HepG2 (cell line): ENCODE data around the gene OR10H1. TPM values are rescaled to one million over a fixed set of nuclear protein-coding genes. Genes with fewer than 3 reads are reported as not detected.

Experiments
- ATAC-seq: fragments of 200-7000 bp; cut with Tn5 transposase; 3 replicates; pipeline ENCODE4 v1.9.1; 2020; ENCODE audit warnings: mild to moderate bottlenecking, moderate library complexity
- BruUV-seq: library from RNA; stranded (reverse); fragments of 400-500 nt; replicated peaks from 2 replicates; lab custom pipeline; 2021; lab: Mats Ljungman, UMichigan
- CTCF ChIA-PET: fragments of 300-600 bp; formaldehyde crosslinking; extraction: SDS; loops from one replicate; lab custom pipeline; 2021; ENCODE audit warnings: low total read pairs, inconsistent platforms, low intra/inter-chr PET ratio; lab: Yijun Ruan, JAX
- POLR2A ChIA-PET: fragments of 350-600 bp; sonication (Branson Sonifier 250); formaldehyde crosslinking; loops from one replicate; lab custom pipeline; 2020; ENCODE audit warnings: antibody characterized with exemption, inconsistent platforms; lab: Yijun Ruan, JAX
- DNase-seq: peaks from one replicate; pipeline ENCODE4 v3.0.0-alpha.2; 2015; ENCODE audit warnings: low spot score
- FAIRE-seq: peaks from 3 replicates; lab custom pipeline; 2011; peaks lifted over from hg19 to GRCh38; lab: Jason Lieb, UNC
- H2AFZ ChIP-seq: one replicate; pipeline ENCODE4 v1.6.1; 2011; ENCODE audit warnings: low read length, inconsistent platforms
- H3K27ac ChIP-seq: fragments of 300-600 bp; 3 replicates; pipeline ENCODE4 v1.8.0; 2011; ENCODE audit warnings: mixed run types, mild to moderate bottlenecking, mixed read lengths, low read length, inconsistent platforms; ENCODE audit not compliant: insufficient read depth; ENCODE audit errors: extremely low read length
- H3K27me3 ChIP-seq, 2 experiments: fragments of 200-600 bp in 1 of 2; 2 replicates in 1 of 2; 3 replicates in 1 of 2; pipeline versions ENCODE4 v1.6.0 to v1.8.0; 2011; ENCODE audit warnings: low read length in 2 of 2, mild to moderate bottlenecking in 2 of 2, moderate library complexity in 2 of 2, inconsistent platforms in 1 of 2; ENCODE audit not compliant: insufficient read depth in 2 of 2, control insufficient read depth in 1 of 2
- H3K36me3 ChIP-seq, 2 experiments: fragments of 200-600 bp in 1 of 2; replicated peaks in 1 of 2; 2 replicates in 1 of 2; 3 replicates in 1 of 2; pipeline versions ENCODE4 v1.5.1 to v1.8.0; 2011; ENCODE audit warnings: low read length in 2 of 2, inconsistent platforms in 1 of 2; ENCODE audit not compliant: insufficient read depth in 2 of 2, control insufficient read depth in 1 of 2
- H3K4me1 ChIP-seq: 2 replicates; pipeline ENCODE4 v1.5.1; 2012; ENCODE audit warnings: low read length, inconsistent platforms; ENCODE audit not compliant: insufficient read depth
- H3K4me2 ChIP-seq: 2 replicates; pipeline ENCODE4 v1.6.0; 2011; ENCODE audit warnings: low read depth, low read length, inconsistent platforms
- H3K4me3 ChIP-seq, 3 experiments: fragments of 200-600 bp in 1 of 3; sonication (generic), shearing (Covaris generic) in 1 of 3; replicated peaks in 1 of 3; 2 replicates each; pipeline ENCODE4 v1.5.1; 2011 to 2016; ENCODE audit warnings: low read length in 3 of 3, inconsistent platforms in 2 of 3, low read depth in 2 of 3, mild to moderate bottlenecking in 2 of 3, control low read depth in 1 of 3, mixed read lengths in 1 of 3; ENCODE audit not compliant: insufficient read depth in 1 of 3
- H3K79me2 ChIP-seq: one replicate; pipeline ENCODE4 v1.6.1; 2011; ENCODE audit warnings: low read length, inconsistent platforms; ENCODE audit not compliant: insufficient read depth
- H3K9ac ChIP-seq: 2 replicates; pipeline ENCODE4 v1.6.0; 2011; ENCODE audit warnings: mild to moderate bottlenecking, low read depth, low read length, inconsistent platforms; ENCODE audit not compliant: insufficient read depth
- H3K9me3 ChIP-seq: 2 replicates; pipeline ENCODE4 v1.5.1; 2012; ENCODE audit warnings: mild to moderate bottlenecking, low read length
- H4K20me1 ChIP-seq: 2 replicates; pipeline ENCODE4 v1.6.0; 2011; ENCODE audit warnings: inconsistent platforms, mild to moderate bottlenecking, low read length, moderate library complexity; ENCODE audit not compliant: insufficient read depth
- MXI1 ChIP-seq: IDR thresholded peaks from 3 replicates; pipeline ENCODE4 v1.6.1; 2012; ENCODE audit warnings: low read depth, low read length, inconsistent platforms, borderline replicate concordance
- NR2F6 ChIP-seq, 2 experiments: IDR thresholded peaks; 2 replicates each; pipeline ENCODE4 v1.6.1; 2016; ENCODE audit warnings: antibody characterized with exemption in 1 of 2, mild to moderate bottlenecking in 1 of 2
- STAG1 ChIP-seq: sonication (generic); formaldehyde crosslinking; IDR thresholded peaks from 2 replicates; pipeline ENCODE4 v1.4.0; 2020; ENCODE audit warnings: missing genetic modification reagents
- ZMYM2 ChIP-seq: sonication (generic); formaldehyde crosslinking; IDR thresholded peaks from 2 replicates; pipeline ENCODE4 v1.8.0; 2022; ENCODE audit warnings: mild to moderate bottlenecking, missing genetic modification reagents
- ZNF780A ChIP-seq: sonication (generic); formaldehyde crosslinking; IDR thresholded peaks from 2 replicates; pipeline ENCODE4 v1.8.0; 2022; ENCODE audit warnings: mild to moderate bottlenecking, missing genetic modification reagents, moderate library complexity
- ZNF790 ChIP-seq: sonication (generic); formaldehyde crosslinking; IDR thresholded peaks from 2 replicates; pipeline ENCODE4 v1.8.0; 2022; ENCODE audit warnings: missing genetic modification reagents, mild to moderate bottlenecking, borderline replicate concordance
- WGBS: methylation state at CpG from one replicate; pipeline ENCODE4 v1.1.6; 2017; ENCODE audit warnings: low lambda C conversion rate; 5-methylcytosine and 5-hydroxymethylcytosine counted together
- in situ Hi-C: cut with HindIII; loops from 2 replicates; pipeline ENCODE4 v1.10.0; 2017; ENCODE audit warnings: low pct_unique_long_range_greater_than_20kb; ENCODE audit not compliant: extremely low pct_ligation_motif_present
- intact Hi-C: fragments of 100-400 bp; cut with micrococcal nuclease; formaldehyde crosslinking; loops from one replicate; pipeline ENCODE4 v1.10.0; 2022; ENCODE audit not compliant: unreplicated experiment
- polyA plus RNA-seq, 8 experiments: library from polyadenylated mRNA; depleted of rRNA in 3 of 8; stranded (reverse) in 7 of 8; unstranded in 1 of 8; fragments of >200 nt; fragmentation: Illumina TruSeq in 4 of 8; extraction: Trizol in 4 of 8; gene quantifications; 2 replicates each; pipeline versions ENCODE4 v1.2.1 to v1.2.3, GENCODE V29; 2011 to 2016; ENCODE audit warnings: low read depth in 4 of 8, missing spikeins in 1 of 8, mixed read lengths in 1 of 8; ENCODE audit not compliant: insufficient read depth in 1 of 8
- total RNA-seq, 5 experiments: library from RNA; depleted of rRNA; stranded (reverse); fragments of >200 nt; fragmentation: Illumina TruSeq; extraction: Trizol; gene quantifications; 2 replicates each; pipeline ENCODE4 v1.2.3, GENCODE V29; 2016; ENCODE audit warnings: low read depth in 1 of 5
- TF ChIP-seq, protein P1 (sequence below): sonication (generic); formaldehyde crosslinking; IDR thresholded peaks from 2 replicates; pipeline ENCODE4 v1.5.0; 2020; ENCODE audit warnings: mild to moderate bottlenecking, missing genetic modification reagents, moderate library complexity
- TF ChIP-seq, protein P2 (sequence below): sonication (generic); formaldehyde crosslinking; IDR thresholded peaks from 2 replicates; pipeline ENCODE4 v1.4.0; 2020; ENCODE audit warnings: mild to moderate bottlenecking, missing genetic modification reagents, borderline replicate concordance
- TF ChIP-seq, protein P3 (sequence below): IDR thresholded peaks from 2 replicates; pipeline ENCODE4 v1.6.1; 2016

Gene OR10H1
- total and polyA plus RNA-seq, 2 of the 13 experiments (the other 11 are each of a cell fraction or from before 2014, with no cell fraction given), result not detected

DNA sequence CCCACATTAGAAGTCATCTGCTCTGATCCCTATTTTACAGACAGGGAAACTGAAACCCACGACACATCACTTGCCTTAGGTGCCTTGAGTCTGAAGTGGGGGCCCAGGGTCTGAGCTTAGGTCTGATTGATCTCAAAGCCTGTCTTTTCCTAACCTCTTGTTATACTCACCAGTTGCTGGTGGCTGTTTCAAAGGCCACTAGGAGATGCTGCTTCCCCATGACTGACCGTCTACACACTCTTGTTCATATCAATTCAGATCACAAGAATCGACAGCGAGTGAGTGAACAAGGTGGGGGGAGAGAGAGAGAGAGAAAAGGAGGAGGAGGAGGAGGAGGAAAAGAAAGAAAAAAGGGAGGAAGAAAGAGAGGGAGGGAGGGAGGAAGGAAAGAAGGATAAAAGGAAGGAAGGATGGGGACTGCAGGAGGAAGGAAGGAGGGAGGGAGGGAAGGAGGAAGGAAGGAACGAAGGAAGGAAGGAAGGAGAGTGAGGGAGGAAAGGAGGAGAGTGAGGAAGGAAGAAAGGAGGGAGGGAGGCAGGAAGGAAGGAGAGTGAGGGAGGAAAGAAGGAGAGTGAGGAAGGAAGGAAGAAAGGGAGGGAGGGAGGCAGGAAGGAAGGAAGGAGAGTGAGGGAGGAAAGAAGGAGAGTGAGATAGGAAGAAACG, 3.3 kb downstream of the OR10H1 start:
- Histone ChIP-seq H3K9ac (no peak overlapping the region), H3K4me3 (no peak overlapping the region), H3K36me3 (no peaks in the 10 kb centered on the region), H3K79me2 (no peaks in the 10 kb centered on the region), H2AFZ (no peak overlapping the region), H3K9me3 (no peaks in the 10 kb centered on the region), H3K4me1 (no peaks in the 10 kb centered on the region), H3K27me3 (no peaks in the 10 kb centered on the region; a peak in 1 of 5 replicates), H3K4me2 (no peak overlapping the region), H4K20me1 (no peaks in the 10 kb centered on the region), H3K27ac (no peak overlapping the region)
- intact Hi-C loops (no loop called here), in situ Hi-C loops (no loop called here)
- no TSS peak for BruUV-seq
- no peak for FAIRE-seq
- ChIA-PET CTCF (no interaction called here), POLR2A (no interaction called here)
- 2% methylated on average over 6 of the region's 6 CpGs for WGBS
- ATAC-seq, result no peak
- TF ChIP-seq STAG1 (CRISPR knock-in tag), result peak; percentile 30; the same call in 1 of the 2 replicates
- TF ChIP-seq ZMYM2 (CRISPR knock-in tag), result no peak
- TF ChIP-seq, protein P1, sequence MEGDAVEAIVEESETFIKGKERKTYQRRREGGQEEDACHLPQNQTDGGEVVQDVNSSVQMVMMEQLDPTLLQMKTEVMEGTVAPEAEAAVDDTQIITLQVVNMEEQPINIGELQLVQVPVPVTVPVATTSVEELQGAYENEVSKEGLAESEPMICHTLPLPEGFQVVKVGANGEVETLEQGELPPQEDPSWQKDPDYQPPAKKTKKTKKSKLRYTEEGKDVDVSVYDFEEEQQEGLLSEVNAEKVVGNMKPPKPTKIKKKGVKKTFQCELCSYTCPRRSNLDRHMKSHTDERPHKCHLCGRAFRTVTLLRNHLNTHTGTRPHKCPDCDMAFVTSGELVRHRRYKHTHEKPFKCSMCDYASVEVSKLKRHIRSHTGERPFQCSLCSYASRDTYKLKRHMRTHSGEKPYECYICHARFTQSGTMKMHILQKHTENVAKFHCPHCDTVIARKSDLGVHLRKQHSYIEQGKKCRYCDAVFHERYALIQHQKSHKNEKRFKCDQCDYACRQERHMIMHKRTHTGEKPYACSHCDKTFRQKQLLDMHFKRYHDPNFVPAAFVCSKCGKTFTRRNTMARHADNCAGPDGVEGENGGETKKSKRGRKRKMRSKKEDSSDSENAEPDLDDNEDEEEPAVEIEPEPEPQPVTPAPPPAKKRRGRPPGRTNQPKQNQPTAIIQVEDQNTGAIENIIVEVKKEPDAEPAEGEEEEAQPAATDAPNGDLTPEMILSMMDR (CRISPR knock-in tag), result peak; percentile 38; the same call in 1 of the 2 replicates
- no peak for TF ChIP-seq NR2F6 (IDR thresholded peaks at IDR 0.05)
- no peak for TF ChIP-seq NR2F6 (CRISPR knock-in tag; IDR thresholded peaks at IDR 0.05)
- no peak for DNase-seq

DNA sequence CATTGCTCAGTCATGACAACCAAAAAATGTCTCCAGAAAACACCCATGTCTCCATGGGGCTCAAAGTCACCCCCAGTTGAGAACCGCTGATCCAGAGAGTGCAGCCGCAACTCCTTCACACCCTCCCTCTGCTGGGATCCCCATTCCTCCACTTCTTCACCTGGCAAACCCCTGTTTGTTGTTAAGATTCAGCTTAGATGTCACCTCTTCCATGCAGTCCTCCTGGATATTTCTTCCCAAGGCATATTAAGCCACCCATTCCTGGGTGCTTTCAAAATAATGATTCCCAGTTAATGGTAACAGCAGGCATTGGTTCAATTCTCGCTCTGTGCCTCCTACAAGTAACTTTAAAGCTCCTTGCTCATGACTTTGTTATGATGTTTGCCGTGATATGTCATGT, 4.0 kb downstream of the OR10H1 start:
- ATAC-seq, result no peak
- DNase-seq, result no peak
- whole genome bisulfite sequencing, result 26% methylated on average over 3 of the region's 4 CpGs
- no peaks in the 10 kb centered on the region for H3K4me1 ChIP-seq
- H3K79me2 ChIP-seq, result no peaks in the 10 kb centered on the region
- in situ Hi-C loops, result no loop called here
- intact Hi-C loops, result no loop called here
- no peak overlapping the region for H3K4me2 ChIP-seq
- H3K9ac ChIP-seq, result no peak overlapping the region
- ChIA-PET CTCF (no interaction called here), POLR2A (no interaction called here)
- no peaks in the 10 kb centered on the region for H4K20me1 ChIP-seq
- no peaks in the 10 kb centered on the region for H3K9me3 ChIP-seq
- H2AFZ ChIP-seq, result no peak overlapping the region
- H3K27ac ChIP-seq, result no peak overlapping the region
- no peaks in the 10 kb centered on the region; a peak in 1 of 5 replicates for H3K27me3 ChIP-seq
- BruUV-seq, result no TSS peak
- H3K4me3 ChIP-seq, result no peak overlapping the region
- no peaks in the 10 kb centered on the region for H3K36me3 ChIP-seq
- no peak for FAIRE-seq
- TF ChIP-seq, protein P2, sequence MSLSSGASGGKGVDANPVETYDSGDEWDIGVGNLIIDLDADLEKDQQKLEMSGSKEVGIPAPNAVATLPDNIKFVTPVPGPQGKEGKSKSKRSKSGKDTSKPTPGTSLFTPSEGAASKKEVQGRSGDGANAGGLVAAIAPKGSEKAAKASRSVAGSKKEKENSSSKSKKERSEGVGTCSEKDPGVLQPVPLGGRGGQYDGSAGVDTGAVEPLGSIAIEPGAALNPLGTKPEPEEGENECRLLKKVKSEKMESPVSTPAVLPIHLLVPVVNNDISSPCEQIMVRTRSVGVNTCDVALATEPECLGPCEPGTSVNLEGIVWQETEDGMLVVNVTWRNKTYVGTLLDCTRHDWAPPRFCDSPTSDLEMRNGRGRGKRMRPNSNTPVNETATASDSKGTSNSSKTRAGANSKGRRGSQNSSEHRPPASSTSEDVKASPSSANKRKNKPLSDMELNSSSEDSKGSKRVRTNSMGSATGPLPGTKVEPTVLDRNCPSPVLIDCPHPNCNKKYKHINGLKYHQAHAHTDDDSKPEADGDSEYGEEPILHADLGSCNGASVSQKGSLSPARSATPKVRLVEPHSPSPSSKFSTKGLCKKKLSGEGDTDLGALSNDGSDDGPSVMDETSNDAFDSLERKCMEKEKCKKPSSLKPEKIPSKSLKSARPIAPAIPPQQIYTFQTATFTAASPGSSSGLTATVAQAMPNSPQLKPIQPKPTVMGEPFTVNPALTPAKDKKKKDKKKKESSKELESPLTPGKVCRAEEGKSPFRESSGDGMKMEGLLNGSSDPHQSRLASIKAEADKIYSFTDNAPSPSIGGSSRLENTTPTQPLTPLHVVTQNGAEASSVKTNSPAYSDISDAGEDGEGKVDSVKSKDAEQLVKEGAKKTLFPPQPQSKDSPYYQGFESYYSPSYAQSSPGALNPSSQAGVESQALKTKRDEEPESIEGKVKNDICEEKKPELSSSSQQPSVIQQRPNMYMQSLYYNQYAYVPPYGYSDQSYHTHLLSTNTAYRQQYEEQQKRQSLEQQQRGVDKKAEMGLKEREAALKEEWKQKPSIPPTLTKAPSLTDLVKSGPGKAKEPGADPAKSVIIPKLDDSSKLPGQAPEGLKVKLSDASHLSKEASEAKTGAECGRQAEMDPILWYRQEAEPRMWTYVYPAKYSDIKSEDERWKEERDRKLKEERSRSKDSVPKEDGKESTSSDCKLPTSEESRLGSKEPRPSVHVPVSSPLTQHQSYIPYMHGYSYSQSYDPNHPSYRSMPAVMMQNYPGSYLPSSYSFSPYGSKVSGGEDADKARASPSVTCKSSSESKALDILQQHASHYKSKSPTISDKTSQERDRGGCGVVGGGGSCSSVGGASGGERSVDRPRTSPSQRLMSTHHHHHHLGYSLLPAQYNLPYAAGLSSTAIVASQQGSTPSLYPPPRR (CRISPR knock-in tag), result no peak
- TF ChIP-seq ZNF790 (CRISPR knock-in tag) (no peak), MXI1 (no peak), ZNF780A (no peak)
- TF ChIP-seq, protein P3, sequence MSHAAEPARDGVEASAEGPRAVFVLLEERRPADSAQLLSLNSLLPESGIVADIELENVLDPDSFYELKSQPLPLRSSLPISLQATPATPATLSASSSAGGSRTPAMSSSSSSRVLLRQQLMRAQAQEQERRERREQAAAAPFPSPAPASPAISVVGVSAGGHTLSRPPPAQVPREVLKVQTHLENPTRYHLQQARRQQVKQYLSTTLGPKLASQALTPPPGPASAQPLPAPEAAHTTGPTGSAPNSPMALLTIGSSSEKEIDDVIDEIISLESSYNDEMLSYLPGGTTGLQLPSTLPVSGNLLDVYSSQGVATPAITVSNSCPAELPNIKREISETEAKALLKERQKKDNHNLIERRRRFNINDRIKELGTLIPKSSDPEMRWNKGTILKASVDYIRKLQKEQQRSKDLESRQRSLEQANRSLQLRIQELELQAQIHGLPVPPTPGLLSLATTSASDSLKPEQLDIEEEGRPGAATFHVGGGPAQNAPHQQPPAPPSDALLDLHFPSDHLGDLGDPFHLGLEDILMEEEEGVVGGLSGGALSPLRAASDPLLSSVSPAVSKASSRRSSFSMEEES (CRISPR knock-in tag), result no peak
